KMS-11 (cell line): ENCODE results near the gene SEPTIN5.

Experiments used
- H2AFZ ChIP-seq: fragments of 200-600 bp; sonication (generic); 2 replicates; pipeline ENCODE4 v1.6.1; 2016; ENCODE audit warnings: antibody characterized with exemption, mixed run types, low read depth
- H3K27ac ChIP-seq: fragments of 200-600 bp; sonication (generic); 2 replicates; pipeline ENCODE4 v1.6.1; 2016; ENCODE audit warnings: mild to moderate bottlenecking, mixed run types
- H3K27me3 ChIP-seq: fragments of 200-600 bp; sonication (generic); 2 replicates; pipeline ENCODE4 v1.6.1; 2017; ENCODE audit warnings: mild to moderate bottlenecking, low read depth, mixed run types, moderate library complexity; ENCODE audit not compliant: insufficient read depth
- H3K36me3 ChIP-seq: fragments of 200-600 bp; sonication (generic); 2 replicates; pipeline ENCODE4 v1.6.1; 2017; ENCODE audit warnings: mild to moderate bottlenecking, mixed run types; ENCODE audit not compliant: insufficient read depth
- H3K4me1 ChIP-seq: fragments of 200-600 bp; sonication (generic); 2 replicates; pipeline ENCODE4 v1.6.1; 2016; ENCODE audit warnings: mild to moderate bottlenecking, low read depth, mixed run types; ENCODE audit not compliant: poor library complexity, severe bottlenecking
- H3K4me2 ChIP-seq: fragments of 200-600 bp; sonication (generic); 2 replicates; pipeline ENCODE4 v1.7.0; 2016; ENCODE audit warnings: mild to moderate bottlenecking, mixed run types
- H3K4me3 ChIP-seq: fragments of 200-600 bp; sonication (generic); IDR thresholded peaks from 2 replicates; pipeline ENCODE4 v1.6.1; 2017; ENCODE audit warnings: low read depth, low read length, mixed read lengths; ENCODE audit not compliant: insufficient read depth
- H3K79me2 ChIP-seq: fragments of 200-600 bp; sonication (generic); 2 replicates; pipeline ENCODE4 v1.6.1; 2016; ENCODE audit warnings: low read depth, mixed run types; ENCODE audit not compliant: insufficient read depth
- H3K9ac ChIP-seq: fragments of 200-600 bp; sonication (generic); 2 replicates; pipeline ENCODE4 v1.6.1; 2016; ENCODE audit warnings: mild to moderate bottlenecking, mixed run types
- H4K20me1 ChIP-seq: fragments of 200-600 bp; sonication (generic); 2 replicates; pipeline ENCODE4 v1.6.1; 2016; ENCODE audit warnings: mild to moderate bottlenecking, mixed run types; ENCODE audit not compliant: insufficient read depth
- CTCF ChIP-seq: fragments of 200-600 bp; sonication (generic); conservative IDR thresholded peaks from 2 replicates; pipeline ENCODE4 v1.6.1; 2017; ENCODE audit warnings: low read depth, mild to moderate bottlenecking, antibody characterized with exemption, low read length, moderate library complexity, mixed read lengths

SEPTIN5 gene

DNA sequence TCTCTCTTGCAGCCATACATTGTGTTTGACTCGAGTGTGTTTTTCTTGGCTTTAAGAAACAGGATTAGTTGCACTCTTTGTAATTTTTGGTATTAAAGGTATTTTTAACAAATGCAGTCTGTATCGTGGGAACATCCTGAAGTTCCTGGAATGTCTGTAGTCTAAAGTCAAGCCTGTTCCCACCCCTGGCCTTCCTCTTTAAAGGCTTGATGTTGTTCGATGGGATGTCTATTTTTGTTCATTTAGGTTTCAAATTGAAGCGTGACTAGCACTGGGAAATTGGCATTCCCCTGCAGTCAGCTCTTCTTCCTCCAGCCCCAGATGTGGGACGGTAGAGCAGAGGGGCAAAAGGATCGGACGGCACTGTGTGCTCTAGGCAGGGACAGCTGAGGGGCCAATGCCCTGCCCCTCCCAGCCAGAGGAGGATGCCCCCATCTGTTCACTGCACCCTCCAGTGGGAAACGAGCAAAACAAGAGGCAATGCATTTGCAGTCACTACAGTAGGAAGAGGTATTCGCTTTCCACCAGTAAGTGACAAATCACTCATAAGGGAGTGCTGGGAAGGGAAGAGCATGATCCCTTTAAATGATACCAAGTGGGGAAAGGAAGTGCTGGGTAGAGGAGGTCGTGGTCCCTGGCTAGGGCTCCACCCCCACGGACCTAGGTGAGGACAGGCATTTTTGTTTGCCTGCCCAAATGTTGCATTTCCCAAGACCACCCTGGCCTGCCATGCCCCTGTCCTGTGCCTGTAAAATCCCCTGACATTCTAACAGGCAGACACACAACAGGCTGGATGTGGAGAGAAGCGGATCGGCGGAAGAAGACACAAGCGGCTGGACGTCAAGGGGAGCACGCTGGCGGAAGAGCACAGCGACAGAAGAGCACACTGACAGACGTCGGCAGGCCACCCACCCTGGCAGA lies 47.4 kb upstream of the SEPTIN5 start:
- Histone ChIP-seq H3K4me2 (no peak overlapping the region), H3K4me3 (no peak overlapping the region), H2AFZ (no peak overlapping the region), H3K9ac (no peak overlapping the region), H3K27ac (no peak overlapping the region), H3K36me3 (no peaks in the 10 kb centered on the region), H3K4me1 (peaks cover 5% of the 10 kb centered on the region), H4K20me1 (no peaks in the 10 kb centered on the region), H3K27me3 (no peaks in the 10 kb centered on the region), H3K79me2 (no peaks in the 10 kb centered on the region)
- TF ChIP-seq CTCF: no peak

GRCh38 chr22:19667872-19668740 lies 46.2 kb upstream of the SEPTIN5 start:
- Histone ChIP-seq H4K20me1 (no peaks in the 10 kb centered on the region), H3K36me3 (no peaks in the 10 kb centered on the region), H2AFZ (no peak overlapping the region), H3K4me3 (no peak overlapping the region), H3K4me1 (peaks cover 4% of the 10 kb centered on the region), H3K27ac (no peak overlapping the region), H3K79me2 (no peaks in the 10 kb centered on the region), H3K9ac (no peak overlapping the region), H3K4me2 (no peak overlapping the region), H3K27me3 (no peaks in the 10 kb centered on the region)
- TF ChIP-seq CTCF: no peak

DNA sequence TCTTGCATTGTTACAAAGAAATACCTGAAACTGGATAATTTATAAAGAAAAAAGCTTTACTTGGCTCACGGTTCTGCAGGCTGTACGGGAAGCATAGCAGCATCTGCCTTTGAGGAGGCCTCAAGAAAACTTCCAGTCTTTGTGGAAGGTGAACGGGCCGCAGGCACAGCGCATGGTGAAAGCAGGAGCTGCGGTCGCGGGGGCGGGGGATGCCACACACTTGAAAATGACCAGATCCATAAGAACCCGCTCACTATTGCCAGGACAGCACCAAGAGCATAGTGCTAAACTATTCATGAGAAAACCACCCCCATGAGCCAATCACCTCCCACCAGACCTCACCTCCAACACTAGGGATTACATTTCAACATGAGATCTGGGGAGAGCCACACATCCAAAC lies 45.6 kb upstream of the SEPTIN5 start:
- no peaks in the 10 kb centered on the region for H3K36me3 ChIP-seq
- H3K27me3 ChIP-seq: no peaks in the 10 kb centered on the region
- H3K4me3 ChIP-seq: no peak overlapping the region
- no peak overlapping the region for H2AFZ ChIP-seq
- no peaks in the 10 kb centered on the region for H4K20me1 ChIP-seq
- H3K79me2 ChIP-seq: no peaks in the 10 kb centered on the region
- TF ChIP-seq CTCF: no peak
- no peaks in the 10 kb centered on the region for H3K4me1 ChIP-seq
- H3K9ac ChIP-seq: no peak overlapping the region
- H3K4me2 ChIP-seq: no peak overlapping the region
- H3K27ac ChIP-seq: no peak overlapping the region

- no peak overlapping the region for H3K27ac ChIP-seq
- H2AFZ ChIP-seq: no peak overlapping the region
- TF ChIP-seq CTCF: no peak
- H3K79me2 ChIP-seq: no peaks in the 10 kb centered on the region
- H3K4me3 ChIP-seq: no peak overlapping the region
- H3K27me3 ChIP-seq: no peaks in the 10 kb centered on the region
- no peak overlapping the region for H3K4me2 ChIP-seq
- H3K9ac ChIP-seq: no peak overlapping the region
- no peaks in the 10 kb centered on the region for H3K4me1 ChIP-seq
- H4K20me1 ChIP-seq: no peaks in the 10 kb centered on the region
- H3K36me3 ChIP-seq: no peaks in the 10 kb centered on the region
These were observed 44.7 kb upstream of the SEPTIN5 start for GRCh38 chr22:19669570-19669969.
